ENCODE results near the gene KIF9.
"Not testable (repeated sequence)": the region's sequence is repeated elsewhere in the genome, so short reads cannot be mapped to it uniquely, and the experiment has no call there.

The KIF9 gene

GRCh38 chr3:47180011-47180410 is 102.6 kb downstream of the KIF9 start:
- DNase-seq = not testable (repeated sequence)
